A673 (cell line): ENCODE data around the gene EFHB.

Experiments used
- CTCF ChIP-seq: fragments of 300-800, 200-600 bp; sonication (generic); conservative IDR thresholded peaks from 2 replicates; pipeline ENCODE4 v1.5.1; 2017; ENCODE audit warnings: low read depth, mild to moderate bottlenecking, antibody characterized with exemption, low read length, moderate library complexity, mixed read lengths
- EZH2 ChIP-seq: fragments of 200-600 bp; sonication (generic); IDR thresholded peaks from 2 replicates; pipeline ENCODE4 v1.6.1; 2017; ENCODE audit warnings: borderline replicate concordance, low read depth, mild to moderate bottlenecking, mixed read lengths, antibody characterized with exemption, low read length; ENCODE audit not compliant: poor library complexity, severe bottlenecking

GRCh38 chr3:19947549-19948225 lies 13.7 kb upstream of the EFHB start:
- TF ChIP-seq CTCF = no peak
- TF ChIP-seq EZH2 = no peak
